ENCODE data around the gene FSIP1.

The FSIP1 gene

GRCh38 chr15:39701988-39702387, 80.7 kb downstream of the FSIP1 start:
- TF ChIP-seq, protein P1, sequence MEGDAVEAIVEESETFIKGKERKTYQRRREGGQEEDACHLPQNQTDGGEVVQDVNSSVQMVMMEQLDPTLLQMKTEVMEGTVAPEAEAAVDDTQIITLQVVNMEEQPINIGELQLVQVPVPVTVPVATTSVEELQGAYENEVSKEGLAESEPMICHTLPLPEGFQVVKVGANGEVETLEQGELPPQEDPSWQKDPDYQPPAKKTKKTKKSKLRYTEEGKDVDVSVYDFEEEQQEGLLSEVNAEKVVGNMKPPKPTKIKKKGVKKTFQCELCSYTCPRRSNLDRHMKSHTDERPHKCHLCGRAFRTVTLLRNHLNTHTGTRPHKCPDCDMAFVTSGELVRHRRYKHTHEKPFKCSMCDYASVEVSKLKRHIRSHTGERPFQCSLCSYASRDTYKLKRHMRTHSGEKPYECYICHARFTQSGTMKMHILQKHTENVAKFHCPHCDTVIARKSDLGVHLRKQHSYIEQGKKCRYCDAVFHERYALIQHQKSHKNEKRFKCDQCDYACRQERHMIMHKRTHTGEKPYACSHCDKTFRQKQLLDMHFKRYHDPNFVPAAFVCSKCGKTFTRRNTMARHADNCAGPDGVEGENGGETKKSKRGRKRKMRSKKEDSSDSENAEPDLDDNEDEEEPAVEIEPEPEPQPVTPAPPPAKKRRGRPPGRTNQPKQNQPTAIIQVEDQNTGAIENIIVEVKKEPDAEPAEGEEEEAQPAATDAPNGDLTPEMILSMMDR (IDR thresholded peaks at IDR 0.05; ENCODE audit: low read depth, low read length, missing control alignments) = no peak
- no peak for DNase-seq (ENCODE audit: low read depth)
- in situ Hi-C loops (cut with HindIII; ENCODE audit: low sequenced_read_pairs) = no loop called here
- H3K4me3 ChIP-seq (ENCODE audit: low read depth, low read length) = no peak overlapping the region

GRCh38 chr15:39700375-39700700, 82.3 kb downstream of the FSIP1 start:
- TF ChIP-seq, protein P1 (IDR thresholded peaks at IDR 0.05; ENCODE audit: low read depth, low read length, missing control alignments) = no peak
- DNase-seq (ENCODE audit: low read depth) = no peak
- H3K4me3 ChIP-seq (ENCODE audit: low read depth, low read length) = no peak overlapping the region
- in situ Hi-C loops (cut with HindIII; ENCODE audit: low sequenced_read_pairs) = no loop called here

DNA sequence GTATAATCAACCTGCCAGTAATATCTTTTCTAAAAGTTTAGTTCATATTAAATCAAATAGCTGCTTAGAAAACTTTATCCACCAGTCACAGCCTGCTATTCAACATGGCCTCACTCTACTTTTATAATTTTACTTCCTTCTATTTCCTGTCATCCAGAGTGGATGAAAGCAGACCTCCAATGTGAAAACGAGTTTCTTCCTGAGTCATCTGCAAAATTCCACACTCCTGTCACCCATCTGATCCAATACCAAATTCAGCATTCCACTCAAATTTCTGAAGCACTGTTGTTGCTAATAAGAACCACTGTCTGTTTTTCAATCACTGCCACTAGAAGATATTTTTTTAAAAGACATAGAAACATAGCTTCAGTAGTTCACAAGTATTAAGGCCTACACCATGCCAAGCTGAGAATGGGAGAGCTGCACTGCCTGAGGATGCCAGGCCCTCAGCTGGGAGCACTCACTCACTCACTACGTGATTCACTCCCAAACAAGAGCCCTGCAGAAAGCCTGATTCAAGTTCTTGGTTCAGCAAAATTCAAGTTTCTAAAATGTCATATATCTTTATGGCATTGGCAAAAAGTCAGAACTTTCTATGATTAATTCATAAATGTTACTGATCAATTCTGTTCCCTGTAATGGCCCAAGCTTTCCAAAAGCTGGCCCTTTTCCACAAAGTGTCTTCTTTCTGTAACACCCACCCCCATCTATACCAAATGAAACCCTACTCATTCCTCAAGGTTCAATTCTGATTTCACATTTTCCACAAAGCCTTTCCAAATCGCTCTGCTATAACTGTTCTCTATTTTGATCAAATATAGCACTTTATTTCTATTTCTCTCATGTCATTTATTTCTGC, 82.9 kb downstream of the FSIP1 start:
- TF ChIP-seq, protein P1 (IDR thresholded peaks at IDR 0.05; ENCODE audit: low read depth, low read length, missing control alignments) = no peak
- no peak overlapping the region for H3K4me3 ChIP-seq (ENCODE audit: low read depth, low read length)
- no peak for DNase-seq (ENCODE audit: low read depth)
- in situ Hi-C loops (cut with HindIII; ENCODE audit: low sequenced_read_pairs) = no loop called here

GRCh38 chr15:39698444-39699390, 83.9 kb downstream of the FSIP1 start:
- no peak for DNase-seq (ENCODE audit: low read depth)
- TF ChIP-seq, protein P1 (IDR thresholded peaks at IDR 0.05; ENCODE audit: low read depth, low read length, missing control alignments) = no peak
- in situ Hi-C loops (cut with HindIII; ENCODE audit: low sequenced_read_pairs) = no loop called here
- no peak overlapping the region for H3K4me3 ChIP-seq (ENCODE audit: low read depth, low read length)

GRCh38 chr15:39697509-39697908, 85.1 kb downstream of the FSIP1 start:
- DNase-seq (ENCODE audit: low read depth) = no peak
- in situ Hi-C loops (cut with HindIII; ENCODE audit: low sequenced_read_pairs) = no loop called here
- no peak overlapping the region for H3K4me3 ChIP-seq (ENCODE audit: low read depth, low read length)
- TF ChIP-seq, protein P1 (IDR thresholded peaks at IDR 0.05; ENCODE audit: low read depth, low read length, missing control alignments) = no peak

- TF ChIP-seq, protein P1 (IDR thresholded peaks at IDR 0.05; ENCODE audit: low read depth, low read length, missing control alignments) = no peak
- H3K4me3 ChIP-seq (ENCODE audit: low read depth, low read length) = no peak overlapping the region
- no peak for DNase-seq (ENCODE audit: low read depth)
- in situ Hi-C loops (cut with HindIII; ENCODE audit: low sequenced_read_pairs) = no loop called here
Measured at GRCh38 chr15:39695793-39696192, 86.8 kb downstream of the FSIP1 start.
